ENCODE data around the gene SEC14L6.

The SEC14L6 gene

DNA sequence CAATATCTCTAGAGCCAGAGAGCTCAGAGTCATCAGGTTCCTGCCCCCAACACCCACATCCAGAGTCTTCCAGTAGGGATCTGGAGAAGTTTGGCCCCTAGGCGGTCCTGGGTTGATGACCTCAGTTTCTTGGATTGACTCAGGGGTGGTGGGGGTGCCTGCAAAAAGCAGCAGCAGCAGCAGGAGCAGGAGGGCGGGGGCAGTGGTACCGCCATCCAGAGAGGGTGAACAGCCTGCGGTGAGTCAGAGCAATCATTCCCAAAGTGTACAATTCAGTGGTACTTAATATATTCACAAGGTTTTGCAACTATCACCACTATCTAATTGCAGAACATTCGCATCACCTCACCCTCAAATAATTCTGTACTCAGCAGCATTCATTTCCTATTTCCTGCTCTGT lies 64.8 kb downstream of the SEC14L6 start:
- Histone ChIP-seq H3K4me2 (ENCODE audit: low read depth, low read length, poor library complexity, severe bottlenecking) (no peak overlapping the region), H2AFZ (ENCODE audit: low read length) (no peak overlapping the region), H3K36me3 (ENCODE audit: insufficient read depth, low read length) (no peaks in the 10 kb centered on the region), H3K27me3 (ENCODE audit: insufficient read depth, low read length, poor library complexity, severe bottlenecking) (no peaks in the 10 kb centered on the region), H3K9me3 (ENCODE audit: insufficient read depth, low read depth, low read length) (no peaks in the 10 kb centered on the region), H3F3A (ENCODE audit: low read depth) (no peaks in the 10 kb centered on the region), H3K9me2 (replicated peaks; ENCODE audit: low read depth, low read length) (no peaks in the 10 kb centered on the region), H3K9ac (ENCODE audit: low read depth, low read length, poor library complexity, severe bottlenecking) (no peak overlapping the region), H3K79me2 (ENCODE audit: insufficient read depth, low read length) (no peaks in the 10 kb centered on the region), H4K20me1 (ENCODE audit: insufficient read depth, low read length, poor library complexity, severe bottlenecking) (no peaks in the 10 kb centered on the region), H3K4me3 (ENCODE audit: low read length, poor library complexity, severe bottlenecking) (no peak overlapping the region), H3K4me1 (ENCODE audit: insufficient read depth, low read length, poor library complexity, severe bottlenecking) (no peaks in the 10 kb centered on the region)
- TF ChIP-seq, protein P1, sequence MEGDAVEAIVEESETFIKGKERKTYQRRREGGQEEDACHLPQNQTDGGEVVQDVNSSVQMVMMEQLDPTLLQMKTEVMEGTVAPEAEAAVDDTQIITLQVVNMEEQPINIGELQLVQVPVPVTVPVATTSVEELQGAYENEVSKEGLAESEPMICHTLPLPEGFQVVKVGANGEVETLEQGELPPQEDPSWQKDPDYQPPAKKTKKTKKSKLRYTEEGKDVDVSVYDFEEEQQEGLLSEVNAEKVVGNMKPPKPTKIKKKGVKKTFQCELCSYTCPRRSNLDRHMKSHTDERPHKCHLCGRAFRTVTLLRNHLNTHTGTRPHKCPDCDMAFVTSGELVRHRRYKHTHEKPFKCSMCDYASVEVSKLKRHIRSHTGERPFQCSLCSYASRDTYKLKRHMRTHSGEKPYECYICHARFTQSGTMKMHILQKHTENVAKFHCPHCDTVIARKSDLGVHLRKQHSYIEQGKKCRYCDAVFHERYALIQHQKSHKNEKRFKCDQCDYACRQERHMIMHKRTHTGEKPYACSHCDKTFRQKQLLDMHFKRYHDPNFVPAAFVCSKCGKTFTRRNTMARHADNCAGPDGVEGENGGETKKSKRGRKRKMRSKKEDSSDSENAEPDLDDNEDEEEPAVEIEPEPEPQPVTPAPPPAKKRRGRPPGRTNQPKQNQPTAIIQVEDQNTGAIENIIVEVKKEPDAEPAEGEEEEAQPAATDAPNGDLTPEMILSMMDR (conservative IDR thresholded peaks at IDR 0.05; ENCODE audit: low read length), result no peak
- no peak for TF ChIP-seq EZH2phosphoT487 (IDR thresholded peaks at IDR 0.05; ENCODE audit: borderline replicate concordance)

DNA sequence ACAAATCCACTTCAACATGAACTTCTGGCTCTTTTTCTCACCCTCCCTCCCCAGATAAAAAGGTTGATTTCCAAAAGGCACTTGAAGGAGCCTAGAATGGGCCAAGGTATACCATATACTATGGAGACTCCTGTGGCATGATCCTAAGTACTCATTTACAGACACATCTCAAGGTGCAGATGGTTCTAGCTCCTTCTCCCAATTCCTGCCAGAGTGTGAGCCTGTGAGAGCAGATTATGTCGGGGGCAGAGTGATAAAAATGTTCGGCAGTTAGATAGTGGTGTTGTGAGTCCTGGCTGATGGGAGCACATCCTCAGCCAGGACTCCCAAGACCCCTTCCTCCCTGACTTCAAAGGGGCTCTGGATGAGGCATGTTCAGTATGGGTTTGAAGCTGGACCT lies 66.6 kb downstream of the SEC14L6 start:
- Histone ChIP-seq H3K27me3 (ENCODE audit: insufficient read depth, low read length, poor library complexity, severe bottlenecking) (peaks cover 9% of the 10 kb centered on the region), H3K9me3 (ENCODE audit: insufficient read depth, low read depth, low read length) (no peaks in the 10 kb centered on the region), H2AFZ (ENCODE audit: low read length) (no peak overlapping the region), H3K4me1 (ENCODE audit: insufficient read depth, low read length, poor library complexity, severe bottlenecking) (no peaks in the 10 kb centered on the region), H4K20me1 (ENCODE audit: insufficient read depth, low read length, poor library complexity, severe bottlenecking) (no peaks in the 10 kb centered on the region), H3K4me3 (ENCODE audit: low read length, poor library complexity, severe bottlenecking) (no peak overlapping the region), H3K9ac (ENCODE audit: low read depth, low read length, poor library complexity, severe bottlenecking) (no peak overlapping the region), H3F3A (ENCODE audit: low read depth) (no peaks in the 10 kb centered on the region), H3K79me2 (ENCODE audit: insufficient read depth, low read length) (no peaks in the 10 kb centered on the region), H3K4me2 (ENCODE audit: low read depth, low read length, poor library complexity, severe bottlenecking) (no peak overlapping the region), H3K9me2 (replicated peaks; ENCODE audit: low read depth, low read length) (no peaks in the 10 kb centered on the region), H3K36me3 (ENCODE audit: insufficient read depth, low read length) (no peaks in the 10 kb centered on the region)
- TF ChIP-seq, protein P1 (conservative IDR thresholded peaks at IDR 0.05; ENCODE audit: low read length), result no peak
- TF ChIP-seq EZH2phosphoT487 (IDR thresholded peaks at IDR 0.05; ENCODE audit: borderline replicate concordance), result no peak

DNA sequence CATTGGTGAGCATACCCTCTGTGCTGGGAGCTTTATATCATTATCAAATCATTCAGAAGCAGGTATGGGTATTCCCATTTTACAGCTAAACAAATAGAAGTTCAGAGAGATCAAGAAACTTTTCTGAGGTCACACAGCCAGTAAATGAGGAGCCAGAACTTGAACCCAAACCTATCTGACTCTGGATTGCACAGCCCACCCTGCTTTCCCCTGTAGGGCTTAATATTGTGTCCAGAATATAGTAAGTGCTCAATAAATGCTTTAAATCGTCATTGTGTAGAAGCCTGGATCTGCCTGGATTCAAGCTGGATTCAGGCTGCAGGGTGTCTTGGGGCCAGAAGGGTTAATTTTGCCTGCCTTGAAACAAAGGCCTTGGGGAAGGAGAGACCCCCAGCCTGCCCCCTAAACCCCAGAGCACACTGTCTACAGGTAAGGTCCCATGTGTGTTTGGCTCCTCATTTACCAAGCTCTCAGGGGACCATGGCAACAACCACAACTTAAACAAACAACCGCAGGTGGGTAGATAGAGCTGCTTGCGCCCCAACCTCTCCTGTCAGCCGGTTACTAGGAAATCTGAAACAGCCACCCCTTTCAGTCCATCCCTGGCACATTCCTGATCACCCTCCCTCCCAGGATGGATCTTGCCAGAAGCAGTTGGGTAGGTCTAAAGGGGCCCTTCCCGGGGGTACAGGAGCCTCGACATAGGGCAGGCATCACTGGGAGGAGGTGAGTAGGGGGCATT lies 71.7 kb downstream of the SEC14L6 start:
- Histone ChIP-seq H3K4me1 (ENCODE audit: insufficient read depth, low read length, poor library complexity, severe bottlenecking) (no peaks in the 10 kb centered on the region), H3K79me2 (ENCODE audit: insufficient read depth, low read length) (no peaks in the 10 kb centered on the region), H2AFZ (ENCODE audit: low read length) (no peak overlapping the region), H3K9me3 (ENCODE audit: insufficient read depth, low read depth, low read length) (no peaks in the 10 kb centered on the region), H3K36me3 (ENCODE audit: insufficient read depth, low read length) (no peaks in the 10 kb centered on the region), H3K9me2 (replicated peaks; ENCODE audit: low read depth, low read length) (no peaks in the 10 kb centered on the region), H3K27me3 (ENCODE audit: insufficient read depth, low read length, poor library complexity, severe bottlenecking) (peaks cover 9% of the 10 kb centered on the region), H3K9ac (ENCODE audit: low read depth, low read length, poor library complexity, severe bottlenecking) (no peak overlapping the region), H3K4me2 (ENCODE audit: low read depth, low read length, poor library complexity, severe bottlenecking) (no peak overlapping the region), H3K4me3 (ENCODE audit: low read length, poor library complexity, severe bottlenecking) (no peak overlapping the region), H4K20me1 (ENCODE audit: insufficient read depth, low read length, poor library complexity, severe bottlenecking) (no peaks in the 10 kb centered on the region), H3F3A (ENCODE audit: low read depth) (no peaks in the 10 kb centered on the region)
- TF ChIP-seq, protein P1 (conservative IDR thresholded peaks at IDR 0.05; ENCODE audit: low read length), result no peak
- TF ChIP-seq EZH2phosphoT487 (IDR thresholded peaks at IDR 0.05; ENCODE audit: borderline replicate concordance), result no peak
